GM10248 (cell line): Measurements from ENCODE around the gene NEB.

Experiments
- CTCF ChIA-PET: fragments of 300-600 bp; sonication (Branson Sonifier 250); formaldehyde crosslinking; extraction: SDS; loops from one replicate; lab custom pipeline; 2021; ENCODE audit warnings: antibody characterized with exemption; lab: Yijun Ruan, JAX
- POLR2A ChIA-PET: fragments of 350-650 bp; sonication (Branson Sonifier 250); formaldehyde crosslinking; extraction: SDS; loops from one replicate; lab custom pipeline; 2020; ENCODE audit warnings: antibody characterized with exemption; lab: Yijun Ruan, JAX
- DNase-seq: peaks from one replicate; pipeline ENCODE4 v3.0.0; 2012; ENCODE audit errors: extremely low spot score
- CTCF ChIP-seq: IDR thresholded peaks from 2 replicates; pipeline ENCODE4 v1.5.1; 2012; ENCODE audit warnings: mild to moderate bottlenecking, low read depth; ENCODE audit errors: extremely low read depth, missing control alignments, control extremely low read depth

NEB gene

GRCh38 chr2:151727593-151728552 is 6.4 kb downstream of the NEB start:
- ChIA-PET POLR2A (no interaction called here), CTCF (interaction anchor here (1.0 to 2.5 kb wide), 4 partner anchors 15 to 38 kb away, joined by 3 to 6 read pairs (median 3); no protein-coding TSS in a partner anchor)
- no peak for DNase-seq
- TF ChIP-seq CTCF: no peak

GRCh38 chr2:151721161-151721560 is 13.1 kb downstream of the NEB start:
- DNase-seq: no peak
- POLR2A ChIA-PET: no interaction called here
- no peak for TF ChIP-seq CTCF
- CTCF ChIA-PET: no interaction called here

- DNase-seq: no peak
- TF ChIP-seq CTCF: no peak
- POLR2A ChIA-PET: no interaction called here
- CTCF ChIA-PET: interaction anchor here (0.6 kb wide), 1 partner anchor 1808 kb away, joined by 3 read pairs; no protein-coding TSS in a partner anchor
Observed at GRCh38 chr2:151720521-151720920, 13.8 kb downstream of the NEB start.

- DNase-seq: no peak
- ChIA-PET POLR2A (no interaction called here), CTCF (interaction anchor here (1.0 to 1.2 kb wide), 3 partner anchors 13 to 46 kb away, joined by 3 read pairs; no protein-coding TSS in a partner anchor)
- no peak for TF ChIP-seq CTCF
Observed at GRCh38 chr2:151718796-151719195, 15.5 kb downstream of the NEB start.

GRCh38 chr2:151718247-151718646 is 16.0 kb downstream of the NEB start:
- DNase-seq: no peak
- ChIA-PET POLR2A (no interaction called here), CTCF (interaction anchor here (1.0 to 1.2 kb wide), 3 partner anchors 13 to 47 kb away, joined by 3 read pairs; no protein-coding TSS in a partner anchor)
- TF ChIP-seq CTCF: no peak

GRCh38 chr2:151716721-151717120 is 17.6 kb downstream of the NEB start:
- ChIA-PET CTCF (interaction anchor here (1.1 to 2.3 kb wide), 2 partner anchors 11 to 21 kb away, joined by 5 to 6 read pairs; no protein-coding TSS in a partner anchor), POLR2A (no interaction called here)
- no peak for DNase-seq
- no peak for TF ChIP-seq CTCF
